A673 (cell line): ENCODE results near the gene COL5A3.

ENCODE experiments used
- EZH2 ChIP-seq: fragments of 200-600 bp; sonication (generic); IDR thresholded peaks from 2 replicates; pipeline ENCODE4 v1.6.1; 2017; ENCODE audit warnings: borderline replicate concordance, low read depth, mild to moderate bottlenecking, mixed read lengths, antibody characterized with exemption, low read length; ENCODE audit not compliant: poor library complexity, severe bottlenecking
- TF ChIP-seq, protein P1 (sequence below): fragments of 300-800, 200-600 bp; sonication (generic); conservative IDR thresholded peaks from 2 replicates; pipeline ENCODE4 v1.5.1; 2017; ENCODE audit warnings: low read depth, mild to moderate bottlenecking, antibody characterized with exemption, low read length, moderate library complexity, mixed read lengths

DNA sequence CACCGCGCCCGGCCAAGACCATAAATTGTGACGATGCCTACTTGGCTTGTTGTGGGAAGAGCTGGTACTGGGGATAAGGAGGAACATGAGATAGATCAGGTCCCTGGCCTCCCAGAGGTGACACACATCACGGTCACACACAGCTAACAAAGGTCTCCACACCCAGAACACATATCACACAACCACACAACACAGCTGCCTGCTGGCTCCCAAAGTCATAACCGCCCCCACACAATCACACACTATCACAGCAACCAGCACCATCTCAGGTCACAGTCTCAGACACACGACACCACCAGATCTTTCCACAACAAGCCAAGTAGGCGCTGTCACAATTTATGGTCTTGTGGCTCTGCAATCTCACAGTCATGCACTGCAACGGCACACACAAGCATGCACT is 5.7 kb downstream of the COL5A3 start:
- TF ChIP-seq, protein P1, sequence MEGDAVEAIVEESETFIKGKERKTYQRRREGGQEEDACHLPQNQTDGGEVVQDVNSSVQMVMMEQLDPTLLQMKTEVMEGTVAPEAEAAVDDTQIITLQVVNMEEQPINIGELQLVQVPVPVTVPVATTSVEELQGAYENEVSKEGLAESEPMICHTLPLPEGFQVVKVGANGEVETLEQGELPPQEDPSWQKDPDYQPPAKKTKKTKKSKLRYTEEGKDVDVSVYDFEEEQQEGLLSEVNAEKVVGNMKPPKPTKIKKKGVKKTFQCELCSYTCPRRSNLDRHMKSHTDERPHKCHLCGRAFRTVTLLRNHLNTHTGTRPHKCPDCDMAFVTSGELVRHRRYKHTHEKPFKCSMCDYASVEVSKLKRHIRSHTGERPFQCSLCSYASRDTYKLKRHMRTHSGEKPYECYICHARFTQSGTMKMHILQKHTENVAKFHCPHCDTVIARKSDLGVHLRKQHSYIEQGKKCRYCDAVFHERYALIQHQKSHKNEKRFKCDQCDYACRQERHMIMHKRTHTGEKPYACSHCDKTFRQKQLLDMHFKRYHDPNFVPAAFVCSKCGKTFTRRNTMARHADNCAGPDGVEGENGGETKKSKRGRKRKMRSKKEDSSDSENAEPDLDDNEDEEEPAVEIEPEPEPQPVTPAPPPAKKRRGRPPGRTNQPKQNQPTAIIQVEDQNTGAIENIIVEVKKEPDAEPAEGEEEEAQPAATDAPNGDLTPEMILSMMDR = no peak
- TF ChIP-seq EZH2 = no peak
